ENCODE measurements around the gene DCTPP1.

Gene DCTPP1

GRCh38 chr16:30380072-30380802 is 49.6 kb downstream of the DCTPP1 start:
- DNase-seq, result no peak

- DNase-seq, result no peak
Measured at GRCh38 chr16:30379158-30379783, 50.6 kb downstream of the DCTPP1 start.

- DNase-seq, result peak; percentile 100
Measured at GRCh38 chr16:30378236-30379157, 51.3 kb downstream of the DCTPP1 start.

- peak; percentile 94 for DNase-seq
Measured at GRCh38 chr16:30377812-30378235, 52.0 kb downstream of the DCTPP1 start.

GRCh38 chr16:30377050-30377811 is 52.6 kb downstream of the DCTPP1 start:
- no peak for DNase-seq

GRCh38 chr16:30376461-30376902 is 53.3 kb downstream of the DCTPP1 start:
- no peak for DNase-seq

- DNase-seq, result no peak
Measured at GRCh38 chr16:30375864-30376263, 54.0 kb downstream of the DCTPP1 start.

- no peak for DNase-seq
Measured at GRCh38 chr16:30374538-30374937, 55.3 kb downstream of the DCTPP1 start, which contains the start of gene MYL11. Gene MYL11 (plus strand): TSS chr16:30374802. CDS start chr16:30374858, 56 bp downstream.
